Tibial artery (tissue), 4 donors: ENCODE results near the gene TNFRSF12A.
"Not testable (repeated sequence)": the region's sequence is repeated elsewhere in the genome, so short reads cannot be mapped to it uniquely, and the experiment has no call there.

Source experiments
- DNase-seq, 2 donors: peaks; one replicate each; pipeline ENCODE4 v3.0.0-alpha.2; 2019
- H3K27ac ChIP-seq, 2 donors: fragments of 200-600 bp; sonication (generic) in 1 of 2; 1 replicate in 1 of 2; 2 replicates in 1 of 2; pipeline ENCODE4 v1.5.1; 2018 to 2019; ENCODE audit warnings: mild to moderate bottlenecking in 1 of 2
- H3K27me3 ChIP-seq, 2 donors: fragments of 200-600 bp; sonication (generic) in 1 of 2; one replicate each; pipeline versions ENCODE4 v1.5.1 to v1.6.0; 2016 to 2019
- H3K36me3 ChIP-seq, 3 donors: fragments of 200-600 bp; sonication (generic) in 2 of 3; one replicate each; pipeline ENCODE4 v1.5.1; 2016 to 2019; ENCODE audit warnings: mild to moderate bottlenecking in 2 of 3
- H3K4me1 ChIP-seq, 4 donors: fragments of 200-600 bp; sonication (generic) in 2 of 4; 1 replicate in 3 of 4; 2 replicates in 1 of 4; pipeline ENCODE4 v1.5.1; 2016 to 2019
- H3K4me3 ChIP-seq, 2 donors: fragments of 200-600 bp; sonication (generic) in 1 of 2; 1 replicate in 1 of 2; 2 replicates in 1 of 2; pipeline ENCODE4 v1.5.1; 2018 to 2019; ENCODE audit warnings: mild to moderate bottlenecking in 2 of 2
- H3K9me3 ChIP-seq, 3 donors: fragments of 200-600 bp; sonication (generic) in 1 of 3; one replicate each; pipeline ENCODE4 v1.5.1; 2016 to 2019
- CTCF ChIP-seq, 2 experiments: fragments of 200-600 bp in 1 of 2; fragments of 450-650 bp in 1 of 2; IDR thresholded peaks; one replicate each; pipeline ENCODE4 v1.5.1; 2017 to 2019; ENCODE audit warnings: antibody characterized with exemption in 2 of 2, mild to moderate bottlenecking in 1 of 2, moderate library complexity in 1 of 2
- intact Hi-C: fragments of 100-400 bp; cut with DNase I; formaldehyde crosslinking; loops from one replicate; pipeline ENCODE4 v1.15.0; 2023; ENCODE audit warnings: low total_unique reads

The TNFRSF12A gene

GRCh38 chr16:3065742-3066439 is 45.7 kb downstream of the TNFRSF12A start:
- DNase-seq: no peak
- H3K4me1 ChIP-seq: peaks cover 0 to 13% (median 8%) of the 10 kb centered on the region in 4 donors
- H3K9me3 ChIP-seq: no peaks in the 10 kb centered on the region
- TF ChIP-seq CTCF (IDR thresholded peaks at IDR 0.05): no peak
- H3K4me3 ChIP-seq: peak overlapping the region; percentile 22 to 33
- H3K36me3 ChIP-seq: no peaks in the 10 kb centered on the region
- H3K27me3 ChIP-seq: no peaks in the 10 kb centered on the region
- peak overlapping the region; percentile 8 to 28 for H3K27ac ChIP-seq
- intact Hi-C loops: no loop called here

GRCh38 chr16:3066440-3066748 is 46.2 kb downstream of the TNFRSF12A start:
- Histone ChIP-seq H3K4me1 (peaks cover 0 to 13% (median 8%) of the 10 kb centered on the region in 4 donors), H3K27ac (no peak overlapping the region), H3K4me3 (peak overlapping the region in 1 of 2 donors; percentile 33), H3K27me3 (no peaks in the 10 kb centered on the region), H3K36me3 (no peaks in the 10 kb centered on the region), H3K9me3 (no peaks in the 10 kb centered on the region)
- no peak for DNase-seq
- TF ChIP-seq CTCF (IDR thresholded peaks at IDR 0.05): no peak
- intact Hi-C loops: no loop called here

GRCh38 chr16:3068487-3068886 is 48.3 kb downstream of the TNFRSF12A start:
- intact Hi-C loops: no loop called here
- no peak for TF ChIP-seq CTCF (IDR thresholded peaks at IDR 0.05)
- DNase-seq: no peak
- peaks cover 0 to 5% of the 10 kb centered on the region in 2 donors for H3K27me3 ChIP-seq
- H3K4me1 ChIP-seq: peaks cover 0 to 13% (median 8%) of the 10 kb centered on the region in 4 donors
- no peak overlapping the region for H3K27ac ChIP-seq
- H3K36me3 ChIP-seq: no peaks in the 10 kb centered on the region
- H3K4me3 ChIP-seq: no peak overlapping the region
- no peaks in the 10 kb centered on the region for H3K9me3 ChIP-seq

GRCh38 chr16:3069146-3069545 is 49.0 kb downstream of the TNFRSF12A start:
- intact Hi-C loops, H3K4me3 ChIP-seq, H3K9me3 ChIP-seq, H3K27me3 ChIP-seq, H3K27ac ChIP-seq, H3K36me3 ChIP-seq, DNase-seq: not testable (repeated sequence)
- peaks cover 0 to 13% (median 8%) of the 10 kb centered on the region in 4 donors for H3K4me1 ChIP-seq

GRCh38 chr16:3070608-3071111 is 50.5 kb downstream of the TNFRSF12A start:
- no peak for DNase-seq
- peaks cover 0 to 13% of the 10 kb centered on the region in 2 donors for H3K27me3 ChIP-seq
- no peak for TF ChIP-seq CTCF (IDR thresholded peaks at IDR 0.05)
- H3K36me3 ChIP-seq: no peaks in the 10 kb centered on the region
- intact Hi-C loops: no loop called here
- peaks cover 0 to 3% (median under 1%) of the 10 kb centered on the region in 4 donors for H3K4me1 ChIP-seq
- H3K4me3 ChIP-seq: no peak overlapping the region
- H3K27ac ChIP-seq: no peak overlapping the region
- H3K9me3 ChIP-seq: no peaks in the 10 kb centered on the region

GRCh38 chr16:3071655-3072054 is 51.5 kb downstream of the TNFRSF12A start:
- Histone ChIP-seq H3K36me3 (no peaks in the 10 kb centered on the region), H3K27me3 (peaks cover 0 to 17% of the 10 kb centered on the region in 2 donors), H3K4me1 (no peaks in the 10 kb centered on the region), H3K27ac (no peak overlapping the region), H3K9me3 (no peaks in the 10 kb centered on the region), H3K4me3 (no peak overlapping the region)
- intact Hi-C loops: no loop called here
- no peak for TF ChIP-seq CTCF (IDR thresholded peaks at IDR 0.05)
- DNase-seq: no peak
